Muscle layer of duodenum (tissue), 2 donors: ENCODE data around the gene LCN2.

Source experiments
- H3K27ac ChIP-seq: one replicate; pipeline ENCODE4 v1.7.0; 2013; ENCODE audit warnings: mild to moderate bottlenecking, low read length
- H3K27me3 ChIP-seq: one replicate; pipeline ENCODE4 v1.7.0; 2013; ENCODE audit warnings: low read depth, mild to moderate bottlenecking, control low read depth, low read length
- H3K36me3 ChIP-seq, 2 donors: one replicate each; pipeline ENCODE4 v1.7.0; 2013; ENCODE audit warnings: low read length in 2 of 2, control low read depth in 1 of 2, mild to moderate bottlenecking in 1 of 2; ENCODE audit not compliant: insufficient read depth in 2 of 2, control insufficient read depth in 1 of 2
- H3K4me1 ChIP-seq, 2 donors: one replicate each; pipeline ENCODE4 v1.7.0; 2013; ENCODE audit warnings: low read length in 2 of 2, mild to moderate bottlenecking in 2 of 2, control low read depth in 1 of 2, moderate library complexity in 1 of 2; ENCODE audit not compliant: insufficient read depth in 2 of 2, control insufficient read depth in 1 of 2
- H3K4me3 ChIP-seq, 2 donors: one replicate each; pipeline ENCODE4 v1.7.0; 2013; ENCODE audit warnings: low read length in 2 of 2, low read depth in 1 of 2, mild to moderate bottlenecking in 1 of 2
- H3K9me3 ChIP-seq, 2 donors: one replicate each; pipeline ENCODE4 v1.7.0; 2013; ENCODE audit warnings: low read length in 2 of 2, control low read depth in 1 of 2, mild to moderate bottlenecking in 1 of 2; ENCODE audit not compliant: control insufficient read depth in 1 of 2
- donor health status: healthy.

The LCN2 gene

DNA sequence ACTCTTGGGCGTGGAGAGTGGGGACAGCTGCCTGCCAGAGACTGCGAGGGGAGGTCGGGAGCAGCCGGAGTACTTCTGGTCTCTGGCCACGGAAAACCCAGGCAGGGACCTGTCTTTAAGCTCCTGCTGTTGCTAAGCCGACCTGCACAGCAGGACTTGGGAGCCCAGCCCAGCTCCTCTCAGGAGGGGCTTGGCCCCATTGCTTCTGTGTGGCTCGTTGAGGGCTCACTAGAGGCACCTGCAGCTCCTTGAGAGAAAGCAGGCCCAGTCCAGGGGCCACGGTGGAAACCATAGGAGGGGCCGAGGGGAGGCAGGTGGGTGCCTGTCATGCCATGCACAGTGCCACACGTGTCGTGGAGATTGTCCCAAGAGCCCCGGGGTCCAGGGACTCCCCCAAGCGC is 3.3 kb upstream of the LCN2 start:
- Histone ChIP-seq H3K4me3 (no peak overlapping the region), H3K27me3 (no peaks in the 10 kb centered on the region), H3K27ac (no peak overlapping the region), H3K9me3 (no peaks in the 10 kb centered on the region), H3K36me3 (no peaks in the 10 kb centered on the region), H3K4me1 (peaks cover 0 to 4% of the 10 kb centered on the region in 2 donors)

DNA sequence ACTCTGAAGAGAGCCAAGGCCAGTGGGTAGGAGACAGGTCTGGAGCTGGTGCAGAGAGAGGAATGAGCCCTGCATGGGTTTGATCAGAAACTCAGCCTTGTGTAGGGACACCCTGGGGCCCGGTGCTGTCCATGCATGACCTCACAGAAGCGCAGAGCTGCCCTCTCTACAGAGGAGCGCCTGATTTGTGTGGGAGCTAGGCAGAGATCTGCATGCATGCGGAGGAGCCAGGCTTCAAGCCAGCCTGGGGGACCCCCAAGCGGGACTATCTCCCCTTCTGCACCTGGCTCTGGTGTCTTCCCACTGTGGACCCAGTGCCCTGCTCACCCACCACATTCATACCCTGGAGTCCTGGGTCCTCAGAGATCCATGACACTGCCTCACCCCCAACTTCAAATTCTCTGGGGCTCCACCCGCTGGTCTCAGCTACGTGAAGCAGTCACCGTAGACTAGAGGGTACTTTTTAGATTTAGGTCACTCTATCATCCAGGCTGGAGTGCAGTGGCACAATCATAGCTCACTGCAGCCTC is 2.6 kb upstream of the LCN2 start:
- Histone ChIP-seq H3K36me3 (no peaks in the 10 kb centered on the region), H3K4me1 (peaks cover 0 to 4% of the 10 kb centered on the region in 2 donors), H3K9me3 (no peaks in the 10 kb centered on the region), H3K4me3 (no peak overlapping the region), H3K27ac (no peak overlapping the region), H3K27me3 (no peaks in the 10 kb centered on the region)

DNA sequence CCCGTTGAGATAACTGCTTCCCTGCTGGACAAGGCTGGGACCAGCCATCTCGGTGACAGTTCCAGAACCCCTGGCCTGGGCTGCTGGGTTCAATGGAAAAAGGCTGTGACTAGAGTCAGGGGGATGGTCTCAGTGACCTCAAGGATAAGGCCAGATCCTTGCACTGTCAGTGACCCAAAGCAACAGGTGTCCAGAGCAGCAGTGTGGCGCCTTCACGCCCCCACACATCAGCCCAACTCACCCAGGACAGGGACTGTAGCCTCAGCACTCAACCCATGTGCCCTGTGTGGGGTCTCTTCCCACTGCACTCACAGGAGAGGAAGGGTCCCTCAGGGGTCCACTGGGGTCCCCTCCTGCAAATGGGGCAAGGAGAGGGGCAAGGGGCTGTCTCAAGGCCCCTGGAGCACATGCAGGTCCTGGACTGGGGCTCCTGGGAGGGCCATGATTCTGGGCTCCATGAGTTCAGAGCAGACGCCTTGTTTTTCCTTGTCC is 698 bp upstream of the LCN2 start:
- Histone ChIP-seq H3K36me3 (no peaks in the 10 kb centered on the region), H3K27ac (peak overlapping the region; percentile 86), H3K9me3 (no peaks in the 10 kb centered on the region), H3K4me1 (peaks cover 0 to 4% of the 10 kb centered on the region in 2 donors), H3K27me3 (no peaks in the 10 kb centered on the region), H3K4me3 (no peak overlapping the region)

DNA sequence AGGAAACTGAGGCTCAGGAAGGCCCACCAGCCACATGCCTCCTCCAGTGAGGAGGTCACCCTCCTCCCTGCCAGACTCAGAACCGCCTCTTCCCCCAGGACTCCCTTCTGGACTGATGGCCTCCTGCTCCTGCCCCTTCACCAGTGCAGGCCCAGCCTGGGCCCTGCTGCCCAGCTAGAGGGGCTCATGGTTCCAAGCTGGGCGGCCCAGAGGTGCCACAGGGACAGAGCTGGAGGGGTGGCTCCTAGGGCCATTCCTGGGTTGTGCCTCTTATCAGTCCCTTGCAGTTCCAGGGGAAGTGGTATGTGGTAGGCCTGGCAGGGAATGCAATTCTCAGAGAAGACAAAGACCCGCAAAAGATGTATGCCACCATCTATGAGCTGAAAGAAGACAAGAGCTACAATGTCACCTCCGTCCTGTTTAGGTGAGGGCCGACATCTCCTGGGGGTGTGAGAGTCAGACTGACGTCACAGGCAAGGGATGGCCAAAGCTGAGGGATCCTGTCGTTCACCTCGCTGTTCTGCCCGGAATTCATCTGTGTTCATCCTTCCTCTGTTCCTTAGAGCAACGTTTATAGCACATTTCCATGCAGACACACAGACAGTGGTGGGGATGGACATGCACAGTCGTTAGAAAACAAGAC is 819 bp downstream of the LCN2 start:
- Histone ChIP-seq H3K4me3 (no peak overlapping the region), H3K27ac (peak overlapping the region; percentile 6), H3K36me3 (no peaks in the 10 kb centered on the region), H3K9me3 (no peaks in the 10 kb centered on the region), H3K4me1 (peaks cover 0 to 4% of the 10 kb centered on the region in 2 donors), H3K27me3 (no peaks in the 10 kb centered on the region)

- no peak overlapping the region for H3K27ac ChIP-seq
- H3K27me3 ChIP-seq: no peaks in the 10 kb centered on the region
- H3K4me3 ChIP-seq: no peak overlapping the region
- H3K36me3 ChIP-seq: no peaks in the 10 kb centered on the region
- no peaks in the 10 kb centered on the region for H3K9me3 ChIP-seq
- peaks cover 0 to 4% of the 10 kb centered on the region in 2 donors for H3K4me1 ChIP-seq
Measured at GRCh38 chr9:128150594-128151308, 1.5 kb downstream of the LCN2 start.

DNA sequence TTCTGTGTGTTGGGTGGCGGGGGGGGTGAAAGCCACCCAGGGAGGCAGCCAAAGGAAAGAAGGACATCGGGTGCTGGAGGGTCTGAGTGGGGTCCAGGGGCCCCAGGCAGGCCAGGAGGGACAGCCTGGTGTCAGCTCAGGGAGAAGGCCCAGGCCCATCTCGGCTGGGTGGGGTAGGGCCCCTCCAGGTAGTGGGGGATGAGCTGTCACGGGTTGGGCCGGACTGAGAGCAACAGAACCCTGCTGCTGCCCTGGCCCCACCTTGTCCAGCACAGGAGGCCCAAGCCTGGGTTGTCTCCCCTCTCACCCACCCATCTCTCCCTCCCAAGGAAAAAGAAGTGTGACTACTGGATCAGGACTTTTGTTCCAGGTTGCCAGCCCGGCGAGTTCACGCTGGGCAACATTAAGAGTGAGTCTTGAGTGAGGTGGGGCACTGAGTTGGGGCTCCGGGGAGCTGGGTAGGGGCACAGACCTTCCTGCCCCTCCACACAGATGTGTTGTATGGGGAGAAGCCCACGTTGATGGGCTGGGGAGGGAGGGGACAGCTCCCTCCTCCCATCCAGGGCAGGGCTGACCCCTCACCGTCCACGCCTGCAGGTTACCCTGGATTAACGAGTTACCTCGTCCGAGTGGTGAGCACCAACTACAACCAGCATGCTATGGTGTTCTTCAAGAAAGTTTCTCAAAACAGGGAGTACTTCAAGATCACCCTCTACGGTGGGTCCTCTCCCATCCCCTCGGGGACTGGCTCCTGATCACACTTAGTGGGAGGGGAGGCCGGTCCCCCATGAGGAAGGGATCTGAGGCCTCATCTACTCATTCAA is 2.3 kb downstream of the LCN2 start:
- no peak overlapping the region for H3K27ac ChIP-seq
- H3K4me1 ChIP-seq: peaks cover 0 to 4% of the 10 kb centered on the region in 2 donors
- H3K36me3 ChIP-seq: no peaks in the 10 kb centered on the region
- no peak overlapping the region for H3K4me3 ChIP-seq
- no peaks in the 10 kb centered on the region for H3K9me3 ChIP-seq
- H3K27me3 ChIP-seq: no peaks in the 10 kb centered on the region

GRCh38 chr9:128152133-128153059 is 3.1 kb downstream of the LCN2 start:
- Histone ChIP-seq H3K4me1 (peaks cover 0 to 4% of the 10 kb centered on the region in 2 donors), H3K36me3 (no peaks in the 10 kb centered on the region), H3K27me3 (no peaks in the 10 kb centered on the region), H3K27ac (no peak overlapping the region), H3K4me3 (no peak overlapping the region), H3K9me3 (no peaks in the 10 kb centered on the region)

DNA sequence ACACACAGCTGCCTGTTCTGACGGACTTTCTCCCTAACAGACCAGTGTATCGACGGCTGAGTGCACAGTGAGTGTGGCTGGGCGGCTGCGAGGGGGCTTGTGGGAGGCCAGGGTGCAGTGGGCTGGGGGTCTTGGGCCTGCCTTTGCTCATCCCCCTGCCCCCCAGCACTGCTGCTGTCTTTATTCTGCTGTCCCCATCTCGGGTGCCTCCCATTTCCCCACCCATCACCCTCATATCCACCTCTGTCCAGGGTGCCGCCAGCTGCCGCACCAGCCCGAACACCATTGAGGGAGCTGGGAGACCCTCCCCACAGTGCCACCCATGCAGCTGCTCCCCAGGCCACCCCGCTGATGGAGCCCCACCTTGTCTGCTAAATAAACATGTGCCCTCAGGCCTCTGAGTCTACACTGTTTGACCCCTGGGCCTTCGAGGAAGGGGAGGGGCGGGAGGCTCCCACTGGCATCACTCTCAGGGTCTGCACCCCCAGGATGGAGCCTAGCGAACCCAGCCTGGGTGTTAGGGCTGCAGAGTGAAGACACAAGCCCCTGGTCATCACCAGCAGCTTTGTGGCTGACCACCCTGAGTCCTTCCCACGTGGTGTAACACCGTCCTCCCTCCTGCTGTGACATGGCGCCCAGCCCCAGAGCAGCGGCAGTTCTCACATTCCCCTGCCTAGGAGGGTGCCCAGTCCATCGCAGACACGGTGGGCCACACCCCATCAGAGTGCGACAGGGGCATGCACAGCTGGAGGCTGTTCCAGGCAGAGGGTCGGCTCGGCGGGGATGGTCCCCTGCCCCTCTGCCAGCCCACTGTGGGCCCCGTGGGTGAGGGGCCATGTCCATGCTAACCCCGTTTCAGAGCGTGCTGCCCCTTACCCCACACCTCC is 4.0 kb downstream of the LCN2 start:
- Histone ChIP-seq H3K27ac (no peak overlapping the region), H3K9me3 (no peaks in the 10 kb centered on the region), H3K4me1 (peaks cover 0 to 4% of the 10 kb centered on the region in 2 donors), H3K27me3 (no peaks in the 10 kb centered on the region), H3K4me3 (no peak overlapping the region), H3K36me3 (no peaks in the 10 kb centered on the region)

- H3K4me1 ChIP-seq: no peaks in the 10 kb centered on the region
- no peaks in the 10 kb centered on the region for H3K27me3 ChIP-seq
- H3K36me3 ChIP-seq: no peaks in the 10 kb centered on the region
- H3K27ac ChIP-seq: no peak overlapping the region
- no peak overlapping the region for H3K4me3 ChIP-seq
- H3K9me3 ChIP-seq: no peaks in the 10 kb centered on the region
Measured at GRCh38 chr9:128153947-128154695, 4.9 kb downstream of the LCN2 start.
